Chondrocyte (in vitro differentiated cells): Measurements from ENCODE around the gene FAM184A. TPM values are rescaled to one million over a fixed set of nuclear protein-coding genes. Genes with fewer than 3 reads are reported as not detected.
"Not testable (repeated sequence)": the region's sequence is repeated elsewhere in the genome, so short reads cannot be mapped to it uniquely, and the experiment has no call there.

ENCODE experiments used
- DNase-seq: peaks from one replicate; pipeline ENCODE4 v3.0.0; 2021; ENCODE audit warnings: mixed read lengths, low spot score
- H3K27ac Mint-ChIP-seq: one replicate; pipeline ENCODE4 v1.8.0; 2021; ENCODE audit warnings: mild to moderate bottlenecking, moderate library complexity, mixed read lengths; ENCODE audit not compliant: unreplicated experiment
- H3K27me3 Mint-ChIP-seq: 2 replicates; pipeline ENCODE4 v1.8.0; 2021; ENCODE audit warnings: low read depth, mixed read lengths
- H3K36me3 Mint-ChIP-seq: 2 replicates; pipeline ENCODE4 v1.8.0; 2021; ENCODE audit warnings: low read depth, mixed read lengths
- H3K4me1 Mint-ChIP-seq: 2 replicates; pipeline ENCODE4 v1.8.0; 2021; ENCODE audit warnings: low read depth, mild to moderate bottlenecking, mixed read lengths
- H3K4me3 Mint-ChIP-seq: one replicate; pipeline ENCODE4 v1.8.0; 2021; ENCODE audit warnings: mild to moderate bottlenecking, moderate library complexity, mixed read lengths; ENCODE audit not compliant: unreplicated experiment
- H3K9me3 Mint-ChIP-seq: 2 replicates; pipeline ENCODE4 v1.8.0; 2021; ENCODE audit warnings: low read depth, mixed read lengths
- total RNA-seq: library from RNA; stranded (reverse); gene quantifications from 3 replicates; pipeline ENCODE4 v1.2.1, GENCODE V29; 2021
- TF ChIP-seq, protein P1 (sequence below): fragments of 200-600 bp; sonication (generic); IDR thresholded peaks from 2 replicates; pipeline ENCODE4 v1.5.0; 2021; ENCODE audit warnings: antibody characterized with exemption, mild to moderate bottlenecking, moderate library complexity

FAM184A gene
- total RNA-seq, 1 donor from 2014 or later = 0.52 TPM

DNA sequence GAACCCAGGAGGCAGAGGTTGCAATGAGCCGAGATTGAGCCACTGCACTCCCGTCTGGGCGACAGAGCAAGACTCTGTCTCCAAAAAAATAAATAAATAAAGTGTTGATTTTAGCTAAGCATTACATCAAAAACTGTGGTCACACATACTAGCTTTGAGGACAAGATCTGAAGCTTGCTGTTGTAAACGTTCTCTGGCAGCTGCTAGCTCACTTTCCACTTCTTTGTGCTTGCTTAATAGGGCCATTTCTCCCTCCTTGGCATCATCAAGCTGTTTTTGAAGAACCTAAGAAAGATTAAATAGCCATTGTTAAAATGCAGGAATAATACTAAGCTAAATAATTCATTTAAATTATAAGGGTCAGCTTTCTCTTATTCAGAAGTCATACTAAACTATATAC, 55.7 kb downstream of the FAM184A start:
- TF ChIP-seq, protein P1, sequence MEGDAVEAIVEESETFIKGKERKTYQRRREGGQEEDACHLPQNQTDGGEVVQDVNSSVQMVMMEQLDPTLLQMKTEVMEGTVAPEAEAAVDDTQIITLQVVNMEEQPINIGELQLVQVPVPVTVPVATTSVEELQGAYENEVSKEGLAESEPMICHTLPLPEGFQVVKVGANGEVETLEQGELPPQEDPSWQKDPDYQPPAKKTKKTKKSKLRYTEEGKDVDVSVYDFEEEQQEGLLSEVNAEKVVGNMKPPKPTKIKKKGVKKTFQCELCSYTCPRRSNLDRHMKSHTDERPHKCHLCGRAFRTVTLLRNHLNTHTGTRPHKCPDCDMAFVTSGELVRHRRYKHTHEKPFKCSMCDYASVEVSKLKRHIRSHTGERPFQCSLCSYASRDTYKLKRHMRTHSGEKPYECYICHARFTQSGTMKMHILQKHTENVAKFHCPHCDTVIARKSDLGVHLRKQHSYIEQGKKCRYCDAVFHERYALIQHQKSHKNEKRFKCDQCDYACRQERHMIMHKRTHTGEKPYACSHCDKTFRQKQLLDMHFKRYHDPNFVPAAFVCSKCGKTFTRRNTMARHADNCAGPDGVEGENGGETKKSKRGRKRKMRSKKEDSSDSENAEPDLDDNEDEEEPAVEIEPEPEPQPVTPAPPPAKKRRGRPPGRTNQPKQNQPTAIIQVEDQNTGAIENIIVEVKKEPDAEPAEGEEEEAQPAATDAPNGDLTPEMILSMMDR = no peak
- Mint-ChIP-seq H3K27ac (no peak overlapping the region), H3K27me3 (no peaks in the 10 kb centered on the region), H3K9me3 (no peaks in the 10 kb centered on the region), H3K4me1 (no peaks in the 10 kb centered on the region), H3K4me3 (no peak overlapping the region), H3K36me3 (no peaks in the 10 kb centered on the region)
- no peak for DNase-seq

DNA sequence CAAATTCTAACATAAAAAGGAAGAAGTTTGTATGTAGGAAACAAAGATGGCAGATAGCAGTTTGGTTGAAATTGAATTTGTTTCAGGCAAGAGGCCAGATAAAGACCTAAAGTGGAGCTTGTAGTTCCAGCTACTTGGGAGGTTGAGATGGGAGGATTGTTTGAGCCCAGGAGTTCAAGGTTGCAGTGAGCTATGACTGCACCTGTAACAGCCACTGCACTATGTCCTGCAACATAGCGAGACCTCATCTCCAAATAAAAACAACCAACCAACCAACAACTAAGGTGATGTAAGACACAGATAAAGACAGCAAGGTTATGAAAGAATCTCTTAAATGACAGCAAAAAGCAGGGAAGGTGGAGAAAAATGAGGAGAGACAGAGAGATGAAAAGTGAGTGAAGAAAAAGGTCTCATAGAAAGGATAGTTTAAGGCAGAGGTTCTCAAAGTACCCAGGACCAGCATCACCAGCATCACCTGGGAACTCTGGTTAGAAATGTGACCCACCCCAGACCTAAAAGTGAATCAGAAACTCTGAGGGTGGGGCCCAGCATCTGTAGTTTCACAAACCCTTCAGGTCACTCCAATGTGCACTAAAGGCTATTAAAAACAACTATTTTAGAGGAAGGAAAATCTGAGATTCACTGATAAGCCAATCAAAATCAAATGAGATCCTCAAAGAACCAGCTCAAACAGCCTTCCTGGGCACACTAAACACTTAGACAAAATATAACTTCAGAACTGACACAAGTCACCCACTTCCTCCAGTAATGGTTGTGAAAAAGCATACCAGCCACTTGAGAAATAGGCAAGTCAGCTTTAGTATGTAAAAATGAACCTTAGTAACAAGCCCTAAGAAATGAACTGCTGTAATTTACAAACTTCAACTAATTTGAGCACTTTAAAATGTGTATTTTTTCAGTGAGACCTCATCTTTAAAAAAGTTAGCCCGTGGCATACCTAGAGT, 57.6 kb downstream of the FAM184A start:
- no peaks in the 10 kb centered on the region for H3K27me3 Mint-ChIP-seq
- H3K4me3 Mint-ChIP-seq = no peak overlapping the region
- no peak for DNase-seq
- no peak overlapping the region for H3K27ac Mint-ChIP-seq
- H3K4me1 Mint-ChIP-seq = no peaks in the 10 kb centered on the region
- no peaks in the 10 kb centered on the region for H3K9me3 Mint-ChIP-seq
- no peaks in the 10 kb centered on the region for H3K36me3 Mint-ChIP-seq
- TF ChIP-seq, protein P1 = no peak

DNA sequence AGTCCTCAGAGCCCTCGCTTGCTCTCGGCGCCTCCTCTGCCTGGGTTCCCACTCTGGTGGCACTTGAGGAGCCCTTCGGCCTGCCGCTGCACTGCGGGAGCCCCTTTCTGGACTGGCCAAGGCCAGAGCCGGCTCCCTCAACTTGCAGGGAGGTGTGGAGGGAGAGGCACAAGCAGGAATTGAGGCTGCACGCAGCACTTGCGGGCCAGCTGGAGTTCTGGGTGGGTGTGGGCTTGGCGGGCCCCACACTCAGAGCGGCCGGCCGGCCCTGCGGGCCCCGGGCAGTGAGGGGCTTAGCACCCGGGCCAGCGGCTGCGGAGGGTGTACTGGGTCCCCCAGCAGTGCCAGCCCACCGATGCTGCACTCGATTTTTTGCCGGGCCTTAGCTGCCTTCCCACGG, 63.3 kb downstream of the FAM184A start:
- not testable (repeated sequence) for H3K9me3 Mint-ChIP-seq, H3K27me3 Mint-ChIP-seq, H3K4me3 Mint-ChIP-seq, H3K4me1 Mint-ChIP-seq, DNase-seq, H3K27ac Mint-ChIP-seq, H3K36me3 Mint-ChIP-seq

DNA sequence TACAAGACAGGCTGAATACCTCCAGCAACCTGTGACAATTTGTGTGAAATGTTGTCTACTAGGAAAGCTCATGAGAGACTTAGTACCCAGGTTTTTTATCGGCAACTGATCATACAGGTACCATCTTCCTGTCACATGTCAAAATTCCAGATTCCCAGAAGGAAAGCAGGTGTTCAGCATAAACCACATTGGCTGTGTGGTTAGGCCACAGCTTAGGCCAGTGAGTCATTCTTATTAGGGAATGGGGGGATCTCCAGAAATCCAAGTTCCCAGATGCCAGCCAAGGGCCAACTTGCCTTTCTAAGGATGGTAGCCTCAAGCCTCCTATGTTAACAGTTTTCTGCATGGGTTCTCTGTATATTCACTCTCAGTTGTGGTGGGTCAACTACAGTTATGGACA, 65.9 kb downstream of the FAM184A start:
- peaks cover 2% of the 10 kb centered on the region for H3K36me3 Mint-ChIP-seq
- H3K27ac Mint-ChIP-seq = no peak overlapping the region

DNA sequence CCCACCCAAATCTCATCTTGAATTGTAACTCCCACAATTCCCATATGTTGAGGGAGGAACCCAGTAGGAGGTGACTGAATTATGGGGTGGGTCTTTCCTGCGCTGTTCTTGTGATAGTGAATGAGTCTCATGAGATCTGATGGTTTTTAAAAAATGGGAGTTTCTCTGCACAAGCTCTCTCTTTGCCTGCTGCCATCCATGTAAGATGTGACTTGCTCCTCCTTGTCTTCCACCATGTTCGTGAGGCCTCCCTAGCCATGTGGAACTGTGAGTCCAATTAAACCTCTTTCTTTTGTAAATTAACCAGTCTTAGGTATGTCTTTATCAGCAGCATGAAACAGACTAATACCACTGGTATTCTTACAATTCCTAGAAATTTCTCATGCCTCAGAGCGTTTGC, 69.2 kb downstream of the FAM184A start:
- DNase-seq, H3K36me3 Mint-ChIP-seq, H3K4me3 Mint-ChIP-seq, H3K4me1 Mint-ChIP-seq, H3K27ac Mint-ChIP-seq, H3K27me3 Mint-ChIP-seq: not testable (repeated sequence)
- peaks cover 11% of the 10 kb centered on the region for H3K9me3 Mint-ChIP-seq

More for the DNA sequence above, 65.9 kb downstream of the FAM184A start:
- no peak overlapping the region for H3K4me3 Mint-ChIP-seq
- no peaks in the 10 kb centered on the region for H3K4me1 Mint-ChIP-seq
- H3K9me3 Mint-ChIP-seq = peaks cover 11% of the 10 kb centered on the region
- TF ChIP-seq, protein P1 = no peak
- no peak for DNase-seq
- H3K27me3 Mint-ChIP-seq = no peaks in the 10 kb centered on the region

DNA sequence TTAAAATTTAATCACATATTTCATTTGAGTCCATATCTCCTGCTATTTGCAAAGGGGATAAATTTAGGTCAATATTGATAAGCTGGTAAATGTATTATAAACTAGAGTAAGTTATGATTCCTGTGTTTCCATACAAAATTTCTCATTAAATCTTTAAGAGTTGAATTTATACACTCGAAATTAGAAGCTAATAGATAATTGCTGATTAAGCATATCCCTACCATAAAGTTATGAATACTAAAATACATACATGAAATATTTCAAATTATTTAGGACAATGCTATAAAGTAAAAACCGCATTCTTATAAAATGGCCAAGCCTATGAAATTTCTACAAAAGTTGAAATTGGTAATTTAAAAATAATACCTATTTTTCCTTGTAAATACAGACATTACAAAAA, 71.5 kb downstream of the FAM184A start:
- H3K27me3 Mint-ChIP-seq = no peaks in the 10 kb centered on the region
- H3K36me3 Mint-ChIP-seq = peaks cover 2% of the 10 kb centered on the region
- TF ChIP-seq, protein P1 = no peak
- no peak for DNase-seq
- no peaks in the 10 kb centered on the region for H3K4me1 Mint-ChIP-seq
- peaks cover 11% of the 10 kb centered on the region for H3K9me3 Mint-ChIP-seq
- no peak overlapping the region for H3K4me3 Mint-ChIP-seq
- H3K27ac Mint-ChIP-seq = no peak overlapping the region
